GM21526 (cell line): ENCODE measurements around the gene PDPN.

ENCODE experiments used
- ATAC-seq: cut with Tn5 transposase; IDR thresholded peaks from one replicate; pipeline ENCODE4 v1.9.1; 2021; ENCODE audit warnings: moderate library complexity; ENCODE audit not compliant: unreplicated experiment, low FRiP score

The PDPN gene

GRCh38 chr1:13576926-13577325 lies 6.7 kb upstream of the PDPN start:
- no peak for ATAC-seq

GRCh38 chr1:13577846-13578245 lies 5.8 kb upstream of the PDPN start:
- ATAC-seq, result no peak

- no peak for ATAC-seq
Observed at GRCh38 chr1:13581446-13581845, 2.2 kb upstream of the PDPN start.

- no peak for ATAC-seq
Observed at GRCh38 chr1:13582713-13583443, 754 bp upstream of the PDPN start.

GRCh38 chr1:13583966-13584791 lies 547 bp downstream of the PDPN start:
- ATAC-seq, result no peak

GRCh38 chr1:13584876-13585611 lies 1.4 kb downstream of the PDPN start:
- ATAC-seq, result no peak

- ATAC-seq, result no peak
Observed at GRCh38 chr1:13585612-13585991, 2.0 kb downstream of the PDPN start.

GRCh38 chr1:13586001-13586400 lies 2.4 kb downstream of the PDPN start:
- ATAC-seq, result no peak

GRCh38 chr1:13587256-13588030 lies 3.8 kb downstream of the PDPN start:
- no peak for ATAC-seq

- no peak for ATAC-seq
Observed at GRCh38 chr1:13588946-13589796, 5.5 kb downstream of the PDPN start.

GRCh38 chr1:13590486-13590885 lies 6.9 kb downstream of the PDPN start:
- no peak for ATAC-seq

GRCh38 chr1:13593511-13594131 lies 10.0 kb downstream of the PDPN start:
- ATAC-seq, result no peak

- no peak for ATAC-seq
Observed at GRCh38 chr1:13595411-13595810, 11.8 kb downstream of the PDPN start.

- no peak for ATAC-seq
Observed at GRCh38 chr1:13597166-13597565, 13.5 kb downstream of the PDPN start.

GRCh38 chr1:13600762-13601453 lies 17.3 kb downstream of the PDPN start:
- no peak for ATAC-seq

- no peak for ATAC-seq
Observed at GRCh38 chr1:13604176-13604575, 20.5 kb downstream of the PDPN start.

- no peak for ATAC-seq
Observed at GRCh38 chr1:13604721-13605120, 21.1 kb downstream of the PDPN start.

- ATAC-seq, result no peak
Observed at GRCh38 chr1:13605159-13605558, 21.5 kb downstream of the PDPN start.

- no peak for ATAC-seq
Observed at GRCh38 chr1:13607002-13607401, 23.4 kb downstream of the PDPN start.
